Measurements from ENCODE around the gene ADSL.

DNA sequence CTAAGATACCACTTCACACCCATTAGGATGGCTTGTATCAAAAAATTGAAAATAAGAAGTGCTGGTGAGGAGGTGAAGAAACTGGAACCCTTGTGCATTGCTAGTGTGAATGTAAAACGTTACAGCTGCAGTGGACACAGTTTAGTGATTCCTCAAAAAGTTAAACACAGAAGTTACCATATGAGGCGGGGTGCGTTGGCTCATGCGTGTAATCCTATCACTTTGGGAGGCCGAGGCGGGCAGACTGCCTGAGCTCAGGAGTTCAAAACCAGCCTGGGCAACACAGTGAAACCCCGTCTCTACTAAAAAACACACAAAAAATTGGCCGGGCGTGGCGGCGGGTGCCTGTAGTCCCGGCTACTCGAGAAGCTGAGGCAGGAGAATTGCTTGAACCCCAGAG lies 67.6 kb downstream of the ADSL start:
- TF ChIP-seq CTCF (conservative IDR thresholded peaks at IDR 0.05 in 1 of 2, IDR thresholded peaks at IDR 0.05 in 1 of 2; ENCODE audit: low read depth in 1 of 2, low read length in 2 of 2) = no peak
- TF ChIP-seq EZH2 (IDR thresholded peaks at IDR 0.05; ENCODE audit: low read length, missing control alignments) = no peak

Measured in fibroblast of lung (primary cell).